Suppressor macrophage treated with lipopolysaccharide for 1 hour (primary cell): Measurements from ENCODE around the gene DHRS3.

Experiments used
- DNase-seq, 3 donors: peaks; one replicate each; pipeline ENCODE4 v3.0.0-alpha.2; 2020 to 2022

DHRS3 gene

GRCh38 chr1:12615865-12616708, 1.9 kb downstream of the DHRS3 start:
- peak; percentile 85 to 87 (median 85) for DNase-seq

GRCh38 chr1:12615159-12615864, 2.7 kb downstream of the DHRS3 start:
- peak; percentile 61 to 64 (median 61) for DNase-seq

GRCh38 chr1:12614402-12615158, 3.4 kb downstream of the DHRS3 start:
- no peak for DNase-seq

- DNase-seq: no peak
Observed at GRCh38 chr1:12613180-12613579, 4.8 kb downstream of the DHRS3 start.

- no peak for DNase-seq
Observed at GRCh38 chr1:12610941-12611340, 7.1 kb downstream of the DHRS3 start.

GRCh38 chr1:12610305-12610935, 7.6 kb downstream of the DHRS3 start:
- DNase-seq: no peak

GRCh38 chr1:12609469-12610003, 8.5 kb downstream of the DHRS3 start:
- DNase-seq: no peak

- DNase-seq: no peak
Observed at GRCh38 chr1:12608311-12608957, 9.6 kb downstream of the DHRS3 start.

GRCh38 chr1:12607263-12607662, 10.7 kb downstream of the DHRS3 start:
- no peak for DNase-seq

GRCh38 chr1:12604986-12605385, 13.0 kb downstream of the DHRS3 start:
- DNase-seq: no peak

- peak; percentile 89 to 96 (median 96) for DNase-seq
Observed at GRCh38 chr1:12604114-12604874, 13.7 kb downstream of the DHRS3 start.

- no peak for DNase-seq
Observed at GRCh38 chr1:12603224-12603623, 14.8 kb downstream of the DHRS3 start.

- no peak for DNase-seq
Observed at GRCh38 chr1:12602659-12603024, 15.4 kb downstream of the DHRS3 start.

- peak; percentile 77 to 80 (median 78) for DNase-seq
Observed at GRCh38 chr1:12601700-12602658, 16.0 kb downstream of the DHRS3 start.

GRCh38 chr1:12600880-12601633, 17.0 kb downstream of the DHRS3 start:
- DNase-seq: peak in 1 of 3 donors; percentile 42

GRCh38 chr1:12600335-12600734, 17.7 kb downstream of the DHRS3 start:
- DNase-seq: no peak

GRCh38 chr1:12599657-12600056, 18.4 kb downstream of the DHRS3 start:
- no peak for DNase-seq

GRCh38 chr1:12598974-12599373, 19.0 kb downstream of the DHRS3 start:
- no peak for DNase-seq

- DNase-seq: peak in 1 of 3 donors; percentile 26
Observed at GRCh38 chr1:12597792-12598191, 20.2 kb downstream of the DHRS3 start.
